Liver (tissue), 9 donors: ENCODE data around the gene PSMG2. TPM values are rescaled to one million over a fixed set of nuclear protein-coding genes. Genes with fewer than 3 reads are reported as not detected.

Experiments
- DNase-seq: peaks from one replicate; pipeline ENCODE4 v3.0.0-alpha.2; 2017; ENCODE audit warnings: low spot score
- H3K27ac ChIP-seq, 2 donors: one replicate each; pipeline ENCODE4 v1.7.0; 2013; ENCODE audit warnings: inconsistent platforms in 2 of 2, low read length in 2 of 2, control low read depth in 1 of 2, low read depth in 1 of 2, mild to moderate bottlenecking in 1 of 2
- H3K27me3 ChIP-seq, 4 donors: one replicate each; pipeline versions ENCODE4 v1.6.1 to v1.7.0; 2013; ENCODE audit warnings: low read length in 3 of 4, inconsistent platforms in 1 of 4, mild to moderate bottlenecking in 1 of 4, moderate library complexity in 1 of 4; ENCODE audit not compliant: control insufficient read depth in 4 of 4, insufficient read depth in 4 of 4
- H3K36me3 ChIP-seq, 4 donors: one replicate each; pipeline versions ENCODE4 v1.6.1 to v1.7.0; 2013; ENCODE audit warnings: low read length in 3 of 4, mild to moderate bottlenecking in 3 of 4, low read depth in 1 of 4, moderate library complexity in 1 of 4; ENCODE audit not compliant: control insufficient read depth in 4 of 4, insufficient read depth in 3 of 4
- H3K4me1 ChIP-seq, 4 donors: one replicate each; pipeline versions ENCODE4 v1.6.1 to v1.7.0; 2013; ENCODE audit warnings: low read length in 3 of 4, mild to moderate bottlenecking in 3 of 4, moderate library complexity in 1 of 4; ENCODE audit not compliant: control insufficient read depth in 4 of 4, insufficient read depth in 4 of 4
- H3K4me3 ChIP-seq, 3 donors: one replicate each; pipeline versions ENCODE4 v1.6.1 to v1.7.0; 2013; ENCODE audit warnings: low read length in 3 of 3, control low read depth in 1 of 3, low read depth in 1 of 3, mild to moderate bottlenecking in 1 of 3
- H3K9ac ChIP-seq, 2 donors: one replicate each; pipeline ENCODE4 v1.7.0; 2013; ENCODE audit warnings: low read length in 2 of 2, mild to moderate bottlenecking in 2 of 2, moderate library complexity in 2 of 2, control low read depth in 1 of 2, low read depth in 1 of 2
- H3K9me3 ChIP-seq, 4 donors: one replicate each; pipeline versions ENCODE4 v1.6.1 to v1.7.0; 2013; ENCODE audit warnings: low read length in 3 of 4; ENCODE audit not compliant: control insufficient read depth in 4 of 4
- HNF4G ChIP-seq: IDR thresholded peaks from 2 replicates; pipeline ENCODE4 v1.6.1; 2016; ENCODE audit warnings: antibody characterized with exemption
- JUND ChIP-seq, 2 donors: IDR thresholded peaks; 2 replicates each; pipeline ENCODE4 v1.6.1; 2016; ENCODE audit warnings: antibody characterized with exemption in 2 of 2
- NR2F2 ChIP-seq: IDR thresholded peaks from 2 replicates; pipeline ENCODE4 v1.6.1; 2016; ENCODE audit warnings: antibody characterized with exemption
- RAD21 ChIP-seq, 2 donors: IDR thresholded peaks; 2 replicates each; pipeline ENCODE4 v1.6.1; 2016; ENCODE audit warnings: antibody characterized with exemption in 2 of 2, mild to moderate bottlenecking in 2 of 2
- SP1 ChIP-seq: IDR thresholded peaks from 2 replicates; pipeline ENCODE4 v1.6.1; 2018; ENCODE audit warnings: antibody characterized with exemption, mild to moderate bottlenecking
- TAF1 ChIP-seq: conservative IDR thresholded peaks from 2 replicates; pipeline ENCODE4 v1.6.1; 2016; ENCODE audit warnings: antibody characterized with exemption, mild to moderate bottlenecking
- YY1 ChIP-seq: IDR thresholded peaks from 2 replicates; pipeline ENCODE4 v1.6.1; 2016; ENCODE audit warnings: antibody characterized with exemption, mild to moderate bottlenecking
- WGBS: extraction: QIAGEN DNeasy Blood & Tissue Kit; methylation state at CpG from one replicate; pipeline ENCODE4 v1.1.7; 2013; 5-methylcytosine and 5-hydroxymethylcytosine counted together
- polyA plus RNA-seq, 2 donors: library from polyadenylated mRNA; stranded (reverse) in 1 of 2; unstranded in 1 of 2; fragments of 200-250 nt in 1 of 2; fragments of >200 nt in 1 of 2; fragmentation: Nextera tagmentation in 1 of 2; extraction: Ambion mirVana in 1 of 2; gene quantifications; one replicate each; pipeline versions ENCODE4 v1.2.1 to v1.2.3, GENCODE V29; 2013 to 2015
- total RNA-seq, 2 donors: library from RNA; depleted of rRNA; stranded (reverse); fragments of >200 nt; gene quantifications; one replicate each; pipeline ENCODE4 v1.2.3, GENCODE V29; 2014
- TF ChIP-seq, protein P1 (sequence below): IDR thresholded peaks from 2 replicates; pipeline ENCODE4 v1.6.1; 2016; ENCODE audit warnings: antibody characterized with exemption
- TF ChIP-seq, protein P2 (sequence below): fragments of 150-350 bp; IDR thresholded peaks from 2 replicates; pipeline ENCODE4 v1.5.1; 2017; ENCODE audit warnings: improper control_type of control experiment, low read depth, low read length; ENCODE audit not compliant: missing input control
- TF ChIP-seq, protein P3 (sequence below): IDR thresholded peaks from 2 replicates; pipeline ENCODE4 v1.6.1; 2016; ENCODE audit warnings: antibody characterized with exemption
- TF ChIP-seq, protein P4 (sequence below): IDR thresholded peaks from 2 replicates; pipeline ENCODE4 v1.6.1; 2016; ENCODE audit warnings: antibody characterized with exemption, mild to moderate bottlenecking
- TF ChIP-seq, protein P5 (sequence below): IDR thresholded peaks from 2 replicates; pipeline ENCODE4 v1.6.1; 2016; ENCODE audit warnings: antibody characterized with exemption
- donor health status: healthy.
- donor health status: healthy.
- donor health status: healthy.
- donor health status: healthy.
- donor health status: healthy.

Gene PSMG2
- total and polyA plus RNA-seq, 4 donors = 24.2 to 48.0 (median 36.6) TPM

DNA sequence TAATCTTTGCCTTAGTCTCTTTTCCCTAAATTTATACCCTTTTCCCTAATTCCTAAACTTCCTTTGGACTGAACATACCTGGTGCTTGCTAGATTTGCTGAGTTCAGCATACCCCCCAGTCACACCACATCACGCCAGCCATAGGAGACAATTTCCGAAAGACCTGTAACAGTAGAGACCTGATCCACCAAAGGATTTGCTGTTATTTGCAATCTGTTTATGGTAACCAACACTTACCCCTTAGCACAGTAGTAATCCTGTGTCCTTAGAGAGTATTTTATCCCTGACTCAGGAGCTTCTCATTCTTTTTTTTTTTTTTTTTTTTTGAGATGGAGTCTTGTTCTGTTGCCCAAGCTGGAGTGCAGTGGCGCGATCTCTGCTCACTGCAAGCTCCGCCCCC, 8.6 kb downstream of the PSMG2 start:
- WGBS = 98% methylated on average over 5 of the region's 5 CpGs
- Histone ChIP-seq H3K4me1 (no peaks in the 10 kb centered on the region), H3K27me3 (no peaks in the 10 kb centered on the region), H3K27ac (no peak overlapping the region), H3K4me3 (no peak overlapping the region), H3K36me3 (peaks cover 12 to 58% (median 43%) of the 10 kb centered on the region in 4 donors), H3K9ac (no peak overlapping the region), H3K9me3 (no peaks in the 10 kb centered on the region)
- DNase-seq = no peak
- TF ChIP-seq YY1 = no peak
- TF ChIP-seq, protein P1, sequence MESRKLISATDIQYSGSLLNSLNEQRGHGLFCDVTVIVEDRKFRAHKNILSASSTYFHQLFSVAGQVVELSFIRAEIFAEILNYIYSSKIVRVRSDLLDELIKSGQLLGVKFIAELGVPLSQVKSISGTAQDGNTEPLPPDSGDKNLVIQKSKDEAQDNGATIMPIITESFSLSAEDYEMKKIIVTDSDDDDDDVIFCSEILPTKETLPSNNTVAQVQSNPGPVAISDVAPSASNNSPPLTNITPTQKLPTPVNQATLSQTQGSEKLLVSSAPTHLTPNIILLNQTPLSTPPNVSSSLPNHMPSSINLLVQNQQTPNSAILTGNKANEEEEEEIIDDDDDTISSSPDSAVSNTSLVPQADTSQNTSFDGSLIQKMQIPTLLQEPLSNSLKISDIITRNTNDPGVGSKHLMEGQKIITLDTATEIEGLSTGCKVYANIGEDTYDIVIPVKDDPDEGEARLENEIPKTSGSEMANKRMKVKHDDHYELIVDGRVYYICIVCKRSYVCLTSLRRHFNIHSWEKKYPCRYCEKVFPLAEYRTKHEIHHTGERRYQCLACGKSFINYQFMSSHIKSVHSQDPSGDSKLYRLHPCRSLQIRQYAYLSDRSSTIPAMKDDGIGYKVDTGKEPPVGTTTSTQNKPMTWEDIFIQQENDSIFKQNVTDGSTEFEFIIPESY = no peak
- TF ChIP-seq, protein P2, sequence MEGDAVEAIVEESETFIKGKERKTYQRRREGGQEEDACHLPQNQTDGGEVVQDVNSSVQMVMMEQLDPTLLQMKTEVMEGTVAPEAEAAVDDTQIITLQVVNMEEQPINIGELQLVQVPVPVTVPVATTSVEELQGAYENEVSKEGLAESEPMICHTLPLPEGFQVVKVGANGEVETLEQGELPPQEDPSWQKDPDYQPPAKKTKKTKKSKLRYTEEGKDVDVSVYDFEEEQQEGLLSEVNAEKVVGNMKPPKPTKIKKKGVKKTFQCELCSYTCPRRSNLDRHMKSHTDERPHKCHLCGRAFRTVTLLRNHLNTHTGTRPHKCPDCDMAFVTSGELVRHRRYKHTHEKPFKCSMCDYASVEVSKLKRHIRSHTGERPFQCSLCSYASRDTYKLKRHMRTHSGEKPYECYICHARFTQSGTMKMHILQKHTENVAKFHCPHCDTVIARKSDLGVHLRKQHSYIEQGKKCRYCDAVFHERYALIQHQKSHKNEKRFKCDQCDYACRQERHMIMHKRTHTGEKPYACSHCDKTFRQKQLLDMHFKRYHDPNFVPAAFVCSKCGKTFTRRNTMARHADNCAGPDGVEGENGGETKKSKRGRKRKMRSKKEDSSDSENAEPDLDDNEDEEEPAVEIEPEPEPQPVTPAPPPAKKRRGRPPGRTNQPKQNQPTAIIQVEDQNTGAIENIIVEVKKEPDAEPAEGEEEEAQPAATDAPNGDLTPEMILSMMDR = no peak
- TF ChIP-seq SP1 = no peak
- TF ChIP-seq TAF1 = no peak
- no peak for TF ChIP-seq NR2F2
- TF ChIP-seq, protein P3, sequence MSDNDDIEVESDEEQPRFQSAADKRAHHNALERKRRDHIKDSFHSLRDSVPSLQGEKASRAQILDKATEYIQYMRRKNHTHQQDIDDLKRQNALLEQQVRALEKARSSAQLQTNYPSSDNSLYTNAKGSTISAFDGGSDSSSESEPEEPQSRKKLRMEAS = no peak
- TF ChIP-seq JUND (IDR thresholded peaks at IDR 0.05) = no peak
- TF ChIP-seq, protein P4, sequence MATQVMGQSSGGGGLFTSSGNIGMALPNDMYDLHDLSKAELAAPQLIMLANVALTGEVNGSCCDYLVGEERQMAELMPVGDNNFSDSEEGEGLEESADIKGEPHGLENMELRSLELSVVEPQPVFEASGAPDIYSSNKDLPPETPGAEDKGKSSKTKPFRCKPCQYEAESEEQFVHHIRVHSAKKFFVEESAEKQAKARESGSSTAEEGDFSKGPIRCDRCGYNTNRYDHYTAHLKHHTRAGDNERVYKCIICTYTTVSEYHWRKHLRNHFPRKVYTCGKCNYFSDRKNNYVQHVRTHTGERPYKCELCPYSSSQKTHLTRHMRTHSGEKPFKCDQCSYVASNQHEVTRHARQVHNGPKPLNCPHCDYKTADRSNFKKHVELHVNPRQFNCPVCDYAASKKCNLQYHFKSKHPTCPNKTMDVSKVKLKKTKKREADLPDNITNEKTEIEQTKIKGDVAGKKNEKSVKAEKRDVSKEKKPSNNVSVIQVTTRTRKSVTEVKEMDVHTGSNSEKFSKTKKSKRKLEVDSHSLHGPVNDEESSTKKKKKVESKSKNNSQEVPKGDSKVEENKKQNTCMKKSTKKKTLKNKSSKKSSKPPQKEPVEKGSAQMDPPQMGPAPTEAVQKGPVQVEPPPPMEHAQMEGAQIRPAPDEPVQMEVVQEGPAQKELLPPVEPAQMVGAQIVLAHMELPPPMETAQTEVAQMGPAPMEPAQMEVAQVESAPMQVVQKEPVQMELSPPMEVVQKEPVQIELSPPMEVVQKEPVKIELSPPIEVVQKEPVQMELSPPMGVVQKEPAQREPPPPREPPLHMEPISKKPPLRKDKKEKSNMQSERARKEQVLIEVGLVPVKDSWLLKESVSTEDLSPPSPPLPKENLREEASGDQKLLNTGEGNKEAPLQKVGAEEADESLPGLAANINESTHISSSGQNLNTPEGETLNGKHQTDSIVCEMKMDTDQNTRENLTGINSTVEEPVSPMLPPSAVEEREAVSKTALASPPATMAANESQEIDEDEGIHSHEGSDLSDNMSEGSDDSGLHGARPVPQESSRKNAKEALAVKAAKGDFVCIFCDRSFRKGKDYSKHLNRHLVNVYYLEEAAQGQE = no peak
- no peak for TF ChIP-seq RAD21 (IDR thresholded peaks at IDR 0.05)
- TF ChIP-seq, protein P5, sequence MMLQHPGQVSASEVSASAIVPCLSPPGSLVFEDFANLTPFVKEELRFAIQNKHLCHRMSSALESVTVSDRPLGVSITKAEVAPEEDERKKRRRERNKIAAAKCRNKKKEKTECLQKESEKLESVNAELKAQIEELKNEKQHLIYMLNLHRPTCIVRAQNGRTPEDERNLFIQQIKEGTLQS = no peak
- no peak for TF ChIP-seq HNF4G

DNA sequence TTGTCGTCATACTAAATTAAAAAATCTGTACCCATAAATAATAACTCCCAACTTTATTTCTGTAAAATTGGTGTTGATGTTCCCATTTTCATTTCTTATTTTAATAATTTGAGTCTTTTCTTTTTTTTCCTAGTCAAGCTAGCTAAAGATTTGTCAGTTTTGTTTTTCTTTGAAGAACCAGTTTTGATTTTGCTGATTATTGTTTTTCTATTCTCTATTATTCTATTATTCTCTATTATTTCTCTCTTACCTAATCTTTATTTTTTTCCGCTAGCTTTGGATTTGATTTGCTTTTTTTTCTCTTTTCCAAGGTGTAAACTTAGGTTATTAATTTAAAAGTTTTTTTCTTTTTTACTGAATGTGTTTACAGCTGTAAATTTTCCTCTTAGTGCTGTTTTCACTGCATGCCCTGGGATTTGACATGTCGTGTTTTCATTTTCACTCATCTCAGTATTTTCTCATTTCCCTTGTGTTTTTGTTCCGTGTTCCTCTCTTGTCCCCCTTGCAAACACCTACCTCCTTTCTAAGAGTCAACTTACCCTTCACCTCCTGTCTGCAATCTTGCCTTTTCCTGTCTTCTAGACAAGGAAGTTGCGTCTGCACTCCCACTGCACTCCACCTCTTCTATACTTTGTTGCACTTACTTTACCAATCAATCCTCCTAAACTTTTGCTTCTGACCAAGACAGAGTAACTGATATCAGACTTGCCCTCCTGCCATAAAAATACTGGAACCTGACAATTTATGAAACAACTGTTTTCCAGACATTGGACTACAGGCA, 18.8 kb downstream of the PSMG2 start:
- Histone ChIP-seq H3K27me3 (no peaks in the 10 kb centered on the region), H3K9ac (no peak overlapping the region), H3K9me3 (no peaks in the 10 kb centered on the region), H3K27ac (no peak overlapping the region), H3K36me3 (peaks cover 0 to 45% (median 21%) of the 10 kb centered on the region in 4 donors), H3K4me3 (no peak overlapping the region), H3K4me1 (no peaks in the 10 kb centered on the region)
- TF ChIP-seq, protein P1 = no peak
- no peak for TF ChIP-seq SP1
- no peak for DNase-seq
- WGBS = 88% methylated on average over 5 of the region's 5 CpGs
